GM19025 (cell line): Measurements from ENCODE around the gene CDK5RAP3.

Experiments
- ATAC-seq: cut with Tn5 transposase; IDR thresholded peaks from one replicate; pipeline ENCODE4 v1.9.1; 2021; ENCODE audit warnings: mild to moderate bottlenecking, low read depth, moderate library complexity; ENCODE audit not compliant: unreplicated experiment

Gene CDK5RAP3

GRCh38 chr17:47948706-47949196 is 22.2 kb upstream of the CDK5RAP3 start:
- ATAC-seq: no peak

- no peak for ATAC-seq
Measured at GRCh38 chr17:47949197-47949759, 21.6 kb upstream of the CDK5RAP3 start.

GRCh38 chr17:47949946-47950345 is 21.0 kb upstream of the CDK5RAP3 start:
- ATAC-seq: no peak

- no peak for ATAC-seq
Measured at GRCh38 chr17:47950448-47950847, 20.5 kb upstream of the CDK5RAP3 start.

GRCh38 chr17:47952171-47953021 is 18.5 kb upstream of the CDK5RAP3 start:
- ATAC-seq: no peak

GRCh38 chr17:47953909-47954308 is 17.0 kb upstream of the CDK5RAP3 start:
- ATAC-seq: no peak

GRCh38 chr17:47955497-47956461 is 15.1 kb upstream of the CDK5RAP3 start:
- ATAC-seq: no peak

GRCh38 chr17:47956791-47957590 is 13.9 kb upstream of the CDK5RAP3 start:
- no peak for ATAC-seq

- no peak for ATAC-seq
Measured at GRCh38 chr17:47957591-47958490, 13.1 kb upstream of the CDK5RAP3 start, which contains the start of gene PRR15L. PRR15L (minus strand) TSS chr17:47957883; CDS start chr17:47953234, 4,649 bp downstream.

GRCh38 chr17:47959825-47960655 is 10.9 kb upstream of the CDK5RAP3 start:
- no peak for ATAC-seq

GRCh38 chr17:47961406-47961805 is 9.5 kb upstream of the CDK5RAP3 start:
- no peak for ATAC-seq

- ATAC-seq: no peak
Measured at GRCh38 chr17:47962901-47963300, 8.0 kb upstream of the CDK5RAP3 start.

GRCh38 chr17:47964856-47965255 is 6.1 kb upstream of the CDK5RAP3 start:
- no peak for ATAC-seq

- ATAC-seq: no peak
Measured at GRCh38 chr17:47966079-47966519, 4.8 kb upstream of the CDK5RAP3 start.

GRCh38 chr17:47967607-47968252 is 3.2 kb upstream of the CDK5RAP3 start:
- no peak for ATAC-seq

GRCh38 chr17:47968836-47969235 is 2.1 kb upstream of the CDK5RAP3 start:
- ATAC-seq: no peak

- no peak for ATAC-seq
Measured at GRCh38 chr17:47969930-47970724, 786 bp upstream of the CDK5RAP3 start.
